ENCODE measurements around the gene UGT1A9. TPM values are rescaled to one million over a fixed set of nuclear protein-coding genes. Genes with fewer than 3 reads are reported as not detected.

Gene UGT1A9
- polyA plus RNA-seq, 1 of the 3 experiments (the other 2 are of a cell fraction): not detected

GRCh38 chr2:233764264-233764663 lies 92.6 kb downstream of the UGT1A9 start:
- Histone ChIP-seq H2AFZ (ENCODE audit: low read depth) (no peak overlapping the region), H4K20me1 (ENCODE audit: insufficient read depth) (no peaks in the 10 kb centered on the region), H3K9me3 (no peaks in the 10 kb centered on the region), H3K4me3 (ENCODE audit: low read depth in 2 of 2, low read length in 1 of 2) (no peak overlapping the region), H3K27me3 (ENCODE audit: insufficient read depth) (no peaks in the 10 kb centered on the region), H3K27ac (ENCODE audit: low read depth in 2 of 2, low read length in 1 of 2) (no peak overlapping the region), H3K9me2 (no peaks in the 10 kb centered on the region), H3F3A (replicated peaks; ENCODE audit: insufficient read depth) (no peaks in the 10 kb centered on the region), H3K4me2 (no peak overlapping the region), H3K9ac (no peak overlapping the region), H3K79me2 (ENCODE audit: insufficient read depth) (no peaks in the 10 kb centered on the region), H3K4me1 (ENCODE audit: control insufficient read depth in 1 of 2, insufficient read depth in 2 of 2, low read depth in 1 of 2, low read length in 1 of 2) (no peaks in the 10 kb centered on the region), H3K36me3 (replicated peaks in 1 of 2; ENCODE audit: control insufficient read depth in 1 of 2, insufficient read depth in 2 of 2, low read length in 1 of 2) (no peaks in the 10 kb centered on the region)
- no peak for TF ChIP-seq TEAD4 (IDR thresholded peaks at IDR 0.05; ENCODE audit: borderline replicate concordance, insufficient read depth)
- DNase-seq: no peak
- ChIA-PET POLR2A (no interaction called here), CTCF (no interaction called here)
- 18% methylated on average over 7 of the region's 7 CpGs for WGBS (ENCODE audit: low lambda C conversion rate)

DNA sequence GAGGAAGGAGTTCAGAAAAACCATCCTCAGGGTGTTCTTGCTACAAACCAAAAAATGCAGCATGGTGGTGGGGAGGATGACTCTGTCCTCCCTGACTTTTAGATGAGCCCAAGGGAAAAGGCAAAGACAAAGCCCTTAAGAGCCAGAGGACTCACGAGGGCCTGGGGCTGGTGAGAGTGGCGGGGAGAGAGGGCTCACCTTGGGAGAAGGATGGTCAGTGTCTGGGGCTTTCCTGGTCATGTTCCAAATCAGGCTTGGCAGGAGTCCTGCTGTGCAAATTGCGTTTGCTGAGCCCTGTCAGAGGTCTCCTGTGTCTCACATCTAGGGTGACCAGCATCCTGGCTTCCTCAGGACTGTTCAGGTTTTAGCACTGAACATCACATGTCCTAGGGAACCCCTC lies 93.1 kb downstream of the UGT1A9 start:
- H4K20me1 ChIP-seq (ENCODE audit: insufficient read depth): no peaks in the 10 kb centered on the region
- no peak overlapping the region for H3K27ac ChIP-seq (ENCODE audit: low read depth in 2 of 2, low read length in 1 of 2)
- no peak overlapping the region for H3K4me2 ChIP-seq
- H3K9me3 ChIP-seq: no peaks in the 10 kb centered on the region
- DNase-seq: no peak
- no peaks in the 10 kb centered on the region for H3F3A ChIP-seq (replicated peaks; ENCODE audit: insufficient read depth)
- H3K36me3 ChIP-seq (replicated peaks in 1 of 2; ENCODE audit: control insufficient read depth in 1 of 2, insufficient read depth in 2 of 2, low read length in 1 of 2): no peaks in the 10 kb centered on the region
- POLR2A ChIA-PET: no interaction called here
- no peak overlapping the region for H3K9ac ChIP-seq
- H3K79me2 ChIP-seq (ENCODE audit: insufficient read depth): no peaks in the 10 kb centered on the region
- no peak for TF ChIP-seq ELF1 (IDR thresholded peaks at IDR 0.05)
- TF ChIP-seq RCOR1 (IDR thresholded peaks at IDR 0.05; ENCODE audit: low read length): no peak
- TF ChIP-seq, protein P1, sequence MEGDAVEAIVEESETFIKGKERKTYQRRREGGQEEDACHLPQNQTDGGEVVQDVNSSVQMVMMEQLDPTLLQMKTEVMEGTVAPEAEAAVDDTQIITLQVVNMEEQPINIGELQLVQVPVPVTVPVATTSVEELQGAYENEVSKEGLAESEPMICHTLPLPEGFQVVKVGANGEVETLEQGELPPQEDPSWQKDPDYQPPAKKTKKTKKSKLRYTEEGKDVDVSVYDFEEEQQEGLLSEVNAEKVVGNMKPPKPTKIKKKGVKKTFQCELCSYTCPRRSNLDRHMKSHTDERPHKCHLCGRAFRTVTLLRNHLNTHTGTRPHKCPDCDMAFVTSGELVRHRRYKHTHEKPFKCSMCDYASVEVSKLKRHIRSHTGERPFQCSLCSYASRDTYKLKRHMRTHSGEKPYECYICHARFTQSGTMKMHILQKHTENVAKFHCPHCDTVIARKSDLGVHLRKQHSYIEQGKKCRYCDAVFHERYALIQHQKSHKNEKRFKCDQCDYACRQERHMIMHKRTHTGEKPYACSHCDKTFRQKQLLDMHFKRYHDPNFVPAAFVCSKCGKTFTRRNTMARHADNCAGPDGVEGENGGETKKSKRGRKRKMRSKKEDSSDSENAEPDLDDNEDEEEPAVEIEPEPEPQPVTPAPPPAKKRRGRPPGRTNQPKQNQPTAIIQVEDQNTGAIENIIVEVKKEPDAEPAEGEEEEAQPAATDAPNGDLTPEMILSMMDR (IDR thresholded peaks at IDR 0.05): no peak
- no peak for TF ChIP-seq FOXM1 (IDR thresholded peaks at IDR 0.05; ENCODE audit: low read depth)
- no peak for TF ChIP-seq SIN3A (IDR thresholded peaks at IDR 0.05; ENCODE audit: borderline replicate concordance, low read depth, low read length)
- no peak for TF ChIP-seq MAX (IDR thresholded peaks at IDR 0.05; ENCODE audit: low read depth)
- no peak for TF ChIP-seq SMC3 (IDR thresholded peaks at IDR 0.05; ENCODE audit: low read depth, low read length)
- TF ChIP-seq POLR2AphosphoS5 (IDR thresholded peaks at IDR 0.05; ENCODE audit: low read depth, low read length): no peak
- TF ChIP-seq, protein P2, sequence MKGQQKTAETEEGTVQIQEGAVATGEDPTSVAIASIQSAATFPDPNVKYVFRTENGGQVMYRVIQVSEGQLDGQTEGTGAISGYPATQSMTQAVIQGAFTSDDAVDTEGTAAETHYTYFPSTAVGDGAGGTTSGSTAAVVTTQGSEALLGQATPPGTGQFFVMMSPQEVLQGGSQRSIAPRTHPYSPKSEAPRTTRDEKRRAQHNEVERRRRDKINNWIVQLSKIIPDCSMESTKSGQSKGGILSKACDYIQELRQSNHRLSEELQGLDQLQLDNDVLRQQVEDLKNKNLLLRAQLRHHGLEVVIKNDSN (IDR thresholded peaks at IDR 0.05; ENCODE audit: borderline replicate concordance, low read depth): no peak
- CTCF ChIA-PET: no interaction called here
- no peaks in the 10 kb centered on the region for H3K27me3 ChIP-seq (ENCODE audit: insufficient read depth)
- H3K4me1 ChIP-seq (ENCODE audit: control insufficient read depth in 1 of 2, insufficient read depth in 2 of 2, low read depth in 1 of 2, low read length in 1 of 2): no peaks in the 10 kb centered on the region
- no peak overlapping the region for H2AFZ ChIP-seq (ENCODE audit: low read depth)
- no peaks in the 10 kb centered on the region for H3K9me2 ChIP-seq
- 22% methylated on average over 2 of the region's 3 CpGs for WGBS (ENCODE audit: low lambda C conversion rate)
- H3K4me3 ChIP-seq (ENCODE audit: low read depth in 2 of 2, low read length in 1 of 2): no peak overlapping the region

- H3K27me3 ChIP-seq (ENCODE audit: insufficient read depth): no peaks in the 10 kb centered on the region
- TF ChIP-seq CHD2 (IDR thresholded peaks at IDR 0.05; ENCODE audit: low read length, partially characterized antibody) (no peak), FOXM1 (IDR thresholded peaks at IDR 0.05; ENCODE audit: low read depth) (no peak), SMC3 (IDR thresholded peaks at IDR 0.05; ENCODE audit: low read depth, low read length) (no peak), RCOR1 (IDR thresholded peaks at IDR 0.05; ENCODE audit: low read length) (no peak), RAD21 (IDR thresholded peaks at IDR 0.05; ENCODE audit: low read length) (no peak), FOXJ3 (CRISPR knock-in tag; IDR thresholded peaks at IDR 0.05) (no peak), RFX5 (IDR thresholded peaks at IDR 0.05; ENCODE audit: low read length) (no peak), GATA2 (CRISPR knock-in tag; IDR thresholded peaks at IDR 0.05) (no peak), REST (IDR thresholded peaks at IDR 0.05; ENCODE audit: low read depth, low read length) (no peak)
- TF ChIP-seq, protein P2 (IDR thresholded peaks at IDR 0.05; ENCODE audit: borderline replicate concordance, low read depth): no peak
- no peaks in the 10 kb centered on the region for H3K9me2 ChIP-seq
- no peaks in the 10 kb centered on the region for H3K79me2 ChIP-seq (ENCODE audit: insufficient read depth)
- no peak for DNase-seq
- H3K36me3 ChIP-seq (replicated peaks in 1 of 2; ENCODE audit: control insufficient read depth in 1 of 2, insufficient read depth in 2 of 2, low read length in 1 of 2): no peaks in the 10 kb centered on the region
- no peaks in the 10 kb centered on the region for H4K20me1 ChIP-seq (ENCODE audit: insufficient read depth)
- WGBS (ENCODE audit: low lambda C conversion rate): 43% methylated on average over 4 of the region's 4 CpGs
- POLR2A ChIA-PET: no interaction called here
- no peak overlapping the region for H3K4me2 ChIP-seq
- no peaks in the 10 kb centered on the region for H3F3A ChIP-seq (replicated peaks; ENCODE audit: insufficient read depth)
- no peak overlapping the region; a peak in 1 of 4 replicates for H3K4me3 ChIP-seq (ENCODE audit: low read depth in 2 of 2, low read length in 1 of 2)
- CTCF ChIA-PET: no interaction called here
- no peak overlapping the region for H2AFZ ChIP-seq (ENCODE audit: low read depth)
- H3K27ac ChIP-seq (ENCODE audit: low read depth in 2 of 2, low read length in 1 of 2): no peak overlapping the region
- no peaks in the 10 kb centered on the region for H3K9me3 ChIP-seq
- no peak overlapping the region for H3K9ac ChIP-seq
- no peaks in the 10 kb centered on the region for H3K4me1 ChIP-seq (ENCODE audit: control insufficient read depth in 1 of 2, insufficient read depth in 2 of 2, low read depth in 1 of 2, low read length in 1 of 2)
Measured at GRCh38 chr2:233766416-233766815, 94.7 kb downstream of the UGT1A9 start.
